K562 (cell line): ENCODE measurements around the gene CLCN4. TPM values are rescaled to one million over a fixed set of nuclear protein-coding genes. Genes with fewer than 3 reads are reported as not detected.

Experiments
- MXI1 ChIP-seq: IDR thresholded peaks from 2 replicates; pipeline ENCODE4 v1.6.1; 2011; ENCODE audit warnings: low read depth, mild to moderate bottlenecking, improper control_type of control experiment, low read length
- NR4A1 ChIP-seq, 2 experiments: fragments of 250-450 bp in 1 of 2; fragments of 450-650 bp in 1 of 2; sonication (Bioruptor Pico) in 1 of 2; IDR thresholded peaks; 2 replicates each; pipeline versions ENCODE4 v1.4.0 to v1.6.1; 2016 to 2020; ENCODE audit warnings: mild to moderate bottlenecking in 2 of 2, missing compliant biosample characterization in 1 of 2, missing genetic modification characterization in 1 of 2, moderate library complexity in 1 of 2
- TOE1 ChIP-seq, 2 experiments: fragments of 450-650 bp in 1 of 2; sonication (generic) in 1 of 2; formaldehyde crosslinking in 1 of 2; IDR thresholded peaks; 2 replicates each; pipeline versions ENCODE4 v1.7.1 to v1.8.0; 2016 to 2022; ENCODE audit warnings: borderline replicate concordance in 2 of 2, mild to moderate bottlenecking in 2 of 2, antibody characterized with exemption in 1 of 2, inconsistent platforms in 1 of 2, low read depth in 1 of 2, missing genetic modification reagents in 1 of 2, moderate library complexity in 1 of 2
- ZNF511 ChIP-seq: sonication (generic); formaldehyde crosslinking; IDR thresholded peaks from 2 replicates; pipeline ENCODE4 v1.8.0; 2022; ENCODE audit warnings: mild to moderate bottlenecking, missing genetic modification reagents
- polyA plus RNA-seq, 8 experiments: library from polyadenylated mRNA; depleted of rRNA in 4 of 8; stranded (reverse) in 5 of 8; unstranded in 3 of 8; fragments of >200 nt; fragmentation: Nextera tagmentation in 2 of 8; fragmentation: Illumina TruSeq in 1 of 8; extraction: Ambion mirVana in 2 of 8; extraction: Trizol in 1 of 8; gene quantifications; 2 replicates each; pipeline versions ENCODE4 v1.2.1 to v1.2.3, GENCODE V29; 2011 to 2014; ENCODE audit warnings: inconsistent platforms in 1 of 8, missing spikeins in 1 of 8
- total RNA-seq, 7 experiments: library from RNA; depleted of rRNA in 6 of 7; stranded (reverse); fragments of >200 nt in 6 of 7; fragmentation: Illumina TruSeq in 2 of 7; extraction: Trizol in 2 of 7; gene quantifications; 2 replicates each; pipeline versions ENCODE4 v1.2.1 to v1.2.3, GENCODE V29; 2011 to 2021; ENCODE audit warnings: low replicate concordance in 1 of 7
- TF ChIP-seq, protein P1 (sequence below): fragments of 450-650 bp; IDR thresholded peaks from 2 replicates; pipeline ENCODE4 v1.6.1; 2016; ENCODE audit warnings: mild to moderate bottlenecking, moderate library complexity
- TF ChIP-seq, protein P2 (sequence below): sonication (generic); formaldehyde crosslinking; IDR thresholded peaks from 2 replicates; pipeline ENCODE4 v1.8.0; 2023; ENCODE audit warnings: missing genetic modification reagents, mild to moderate bottlenecking, borderline replicate concordance

The CLCN4 gene
- total and polyA plus RNA-seq, 9 of the 15 experiments (the other 6 are each of a cell fraction or from before 2014, with no cell fraction given), result 0.03 to 0.24 (median 0.10) TPM; not detected in 1

- TF ChIP-seq MXI1 (no peak), TOE1 (IDR thresholded peaks at IDR 0.05; ENCODE audit: borderline replicate concordance) (no peak), TOE1 (CRISPR knock-in tag; IDR thresholded peaks at IDR 0.05; ENCODE audit: borderline replicate concordance, low read depth) (no peak), NR4A1 (CRISPR knock-in tag; IDR thresholded peaks at IDR 0.05) (no peak), NR4A1 (tag; IDR thresholded peaks at IDR 0.05) (no peak), ZNF511 (CRISPR knock-in tag) (no peak)
- TF ChIP-seq, protein P1, sequence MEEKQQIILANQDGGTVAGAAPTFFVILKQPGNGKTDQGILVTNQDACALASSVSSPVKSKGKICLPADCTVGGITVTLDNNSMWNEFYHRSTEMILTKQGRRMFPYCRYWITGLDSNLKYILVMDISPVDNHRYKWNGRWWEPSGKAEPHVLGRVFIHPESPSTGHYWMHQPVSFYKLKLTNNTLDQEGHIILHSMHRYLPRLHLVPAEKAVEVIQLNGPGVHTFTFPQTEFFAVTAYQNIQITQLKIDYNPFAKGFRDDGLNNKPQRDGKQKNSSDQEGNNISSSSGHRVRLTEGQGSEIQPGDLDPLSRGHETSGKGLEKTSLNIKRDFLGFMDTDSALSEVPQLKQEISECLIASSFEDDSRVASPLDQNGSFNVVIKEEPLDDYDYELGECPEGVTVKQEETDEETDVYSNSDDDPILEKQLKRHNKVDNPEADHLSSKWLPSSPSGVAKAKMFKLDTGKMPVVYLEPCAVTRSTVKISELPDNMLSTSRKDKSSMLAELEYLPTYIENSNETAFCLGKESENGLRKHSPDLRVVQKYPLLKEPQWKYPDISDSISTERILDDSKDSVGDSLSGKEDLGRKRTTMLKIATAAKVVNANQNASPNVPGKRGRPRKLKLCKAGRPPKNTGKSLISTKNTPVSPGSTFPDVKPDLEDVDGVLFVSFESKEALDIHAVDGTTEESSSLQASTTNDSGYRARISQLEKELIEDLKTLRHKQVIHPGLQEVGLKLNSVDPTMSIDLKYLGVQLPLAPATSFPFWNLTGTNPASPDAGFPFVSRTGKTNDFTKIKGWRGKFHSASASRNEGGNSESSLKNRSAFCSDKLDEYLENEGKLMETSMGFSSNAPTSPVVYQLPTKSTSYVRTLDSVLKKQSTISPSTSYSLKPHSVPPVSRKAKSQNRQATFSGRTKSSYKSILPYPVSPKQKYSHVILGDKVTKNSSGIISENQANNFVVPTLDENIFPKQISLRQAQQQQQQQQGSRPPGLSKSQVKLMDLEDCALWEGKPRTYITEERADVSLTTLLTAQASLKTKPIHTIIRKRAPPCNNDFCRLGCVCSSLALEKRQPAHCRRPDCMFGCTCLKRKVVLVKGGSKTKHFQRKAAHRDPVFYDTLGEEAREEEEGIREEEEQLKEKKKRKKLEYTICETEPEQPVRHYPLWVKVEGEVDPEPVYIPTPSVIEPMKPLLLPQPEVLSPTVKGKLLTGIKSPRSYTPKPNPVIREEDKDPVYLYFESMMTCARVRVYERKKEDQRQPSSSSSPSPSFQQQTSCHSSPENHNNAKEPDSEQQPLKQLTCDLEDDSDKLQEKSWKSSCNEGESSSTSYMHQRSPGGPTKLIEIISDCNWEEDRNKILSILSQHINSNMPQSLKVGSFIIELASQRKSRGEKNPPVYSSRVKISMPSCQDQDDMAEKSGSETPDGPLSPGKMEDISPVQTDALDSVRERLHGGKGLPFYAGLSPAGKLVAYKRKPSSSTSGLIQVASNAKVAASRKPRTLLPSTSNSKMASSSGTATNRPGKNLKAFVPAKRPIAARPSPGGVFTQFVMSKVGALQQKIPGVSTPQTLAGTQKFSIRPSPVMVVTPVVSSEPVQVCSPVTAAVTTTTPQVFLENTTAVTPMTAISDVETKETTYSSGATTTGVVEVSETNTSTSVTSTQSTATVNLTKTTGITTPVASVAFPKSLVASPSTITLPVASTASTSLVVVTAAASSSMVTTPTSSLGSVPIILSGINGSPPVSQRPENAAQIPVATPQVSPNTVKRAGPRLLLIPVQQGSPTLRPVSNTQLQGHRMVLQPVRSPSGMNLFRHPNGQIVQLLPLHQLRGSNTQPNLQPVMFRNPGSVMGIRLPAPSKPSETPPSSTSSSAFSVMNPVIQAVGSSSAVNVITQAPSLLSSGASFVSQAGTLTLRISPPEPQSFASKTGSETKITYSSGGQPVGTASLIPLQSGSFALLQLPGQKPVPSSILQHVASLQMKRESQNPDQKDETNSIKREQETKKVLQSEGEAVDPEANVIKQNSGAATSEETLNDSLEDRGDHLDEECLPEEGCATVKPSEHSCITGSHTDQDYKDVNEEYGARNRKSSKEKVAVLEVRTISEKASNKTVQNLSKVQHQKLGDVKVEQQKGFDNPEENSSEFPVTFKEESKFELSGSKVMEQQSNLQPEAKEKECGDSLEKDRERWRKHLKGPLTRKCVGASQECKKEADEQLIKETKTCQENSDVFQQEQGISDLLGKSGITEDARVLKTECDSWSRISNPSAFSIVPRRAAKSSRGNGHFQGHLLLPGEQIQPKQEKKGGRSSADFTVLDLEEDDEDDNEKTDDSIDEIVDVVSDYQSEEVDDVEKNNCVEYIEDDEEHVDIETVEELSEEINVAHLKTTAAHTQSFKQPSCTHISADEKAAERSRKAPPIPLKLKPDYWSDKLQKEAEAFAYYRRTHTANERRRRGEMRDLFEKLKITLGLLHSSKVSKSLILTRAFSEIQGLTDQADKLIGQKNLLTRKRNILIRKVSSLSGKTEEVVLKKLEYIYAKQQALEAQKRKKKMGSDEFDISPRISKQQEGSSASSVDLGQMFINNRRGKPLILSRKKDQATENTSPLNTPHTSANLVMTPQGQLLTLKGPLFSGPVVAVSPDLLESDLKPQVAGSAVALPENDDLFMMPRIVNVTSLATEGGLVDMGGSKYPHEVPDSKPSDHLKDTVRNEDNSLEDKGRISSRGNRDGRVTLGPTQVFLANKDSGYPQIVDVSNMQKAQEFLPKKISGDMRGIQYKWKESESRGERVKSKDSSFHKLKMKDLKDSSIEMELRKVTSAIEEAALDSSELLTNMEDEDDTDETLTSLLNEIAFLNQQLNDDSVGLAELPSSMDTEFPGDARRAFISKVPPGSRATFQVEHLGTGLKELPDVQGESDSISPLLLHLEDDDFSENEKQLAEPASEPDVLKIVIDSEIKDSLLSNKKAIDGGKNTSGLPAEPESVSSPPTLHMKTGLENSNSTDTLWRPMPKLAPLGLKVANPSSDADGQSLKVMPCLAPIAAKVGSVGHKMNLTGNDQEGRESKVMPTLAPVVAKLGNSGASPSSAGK, result no peak
- TF ChIP-seq, protein P2, sequence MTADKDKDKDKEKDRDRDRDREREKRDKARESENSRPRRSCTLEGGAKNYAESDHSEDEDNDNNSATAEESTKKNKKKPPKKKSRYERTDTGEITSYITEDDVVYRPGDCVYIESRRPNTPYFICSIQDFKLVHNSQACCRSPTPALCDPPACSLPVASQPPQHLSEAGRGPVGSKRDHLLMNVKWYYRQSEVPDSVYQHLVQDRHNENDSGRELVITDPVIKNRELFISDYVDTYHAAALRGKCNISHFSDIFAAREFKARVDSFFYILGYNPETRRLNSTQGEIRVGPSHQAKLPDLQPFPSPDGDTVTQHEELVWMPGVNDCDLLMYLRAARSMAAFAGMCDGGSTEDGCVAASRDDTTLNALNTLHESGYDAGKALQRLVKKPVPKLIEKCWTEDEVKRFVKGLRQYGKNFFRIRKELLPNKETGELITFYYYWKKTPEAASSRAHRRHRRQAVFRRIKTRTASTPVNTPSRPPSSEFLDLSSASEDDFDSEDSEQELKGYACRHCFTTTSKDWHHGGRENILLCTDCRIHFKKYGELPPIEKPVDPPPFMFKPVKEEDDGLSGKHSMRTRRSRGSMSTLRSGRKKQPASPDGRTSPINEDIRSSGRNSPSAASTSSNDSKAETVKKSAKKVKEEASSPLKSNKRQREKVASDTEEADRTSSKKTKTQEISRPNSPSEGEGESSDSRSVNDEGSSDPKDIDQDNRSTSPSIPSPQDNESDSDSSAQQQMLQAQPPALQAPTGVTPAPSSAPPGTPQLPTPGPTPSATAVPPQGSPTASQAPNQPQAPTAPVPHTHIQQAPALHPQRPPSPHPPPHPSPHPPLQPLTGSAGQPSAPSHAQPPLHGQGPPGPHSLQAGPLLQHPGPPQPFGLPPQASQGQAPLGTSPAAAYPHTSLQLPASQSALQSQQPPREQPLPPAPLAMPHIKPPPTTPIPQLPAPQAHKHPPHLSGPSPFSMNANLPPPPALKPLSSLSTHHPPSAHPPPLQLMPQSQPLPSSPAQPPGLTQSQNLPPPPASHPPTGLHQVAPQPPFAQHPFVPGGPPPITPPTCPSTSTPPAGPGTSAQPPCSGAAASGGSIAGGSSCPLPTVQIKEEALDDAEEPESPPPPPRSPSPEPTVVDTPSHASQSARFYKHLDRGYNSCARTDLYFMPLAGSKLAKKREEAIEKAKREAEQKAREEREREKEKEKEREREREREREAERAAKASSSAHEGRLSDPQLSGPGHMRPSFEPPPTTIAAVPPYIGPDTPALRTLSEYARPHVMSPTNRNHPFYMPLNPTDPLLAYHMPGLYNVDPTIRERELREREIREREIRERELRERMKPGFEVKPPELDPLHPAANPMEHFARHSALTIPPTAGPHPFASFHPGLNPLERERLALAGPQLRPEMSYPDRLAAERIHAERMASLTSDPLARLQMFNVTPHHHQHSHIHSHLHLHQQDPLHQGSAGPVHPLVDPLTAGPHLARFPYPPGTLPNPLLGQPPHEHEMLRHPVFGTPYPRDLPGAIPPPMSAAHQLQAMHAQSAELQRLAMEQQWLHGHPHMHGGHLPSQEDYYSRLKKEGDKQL (CRISPR knock-in tag), result no peak
Observed at GRCh38 chrX:10237241-10237640, 80.5 kb downstream of the CLCN4 start (continued).
